Thyroid gland (tissue), 4 donors: ENCODE results near the gene STX16.

Source experiments
- POLR2A ChIP-seq, 2 donors: fragments of 450-650 bp; IDR thresholded peaks; one replicate each; pipeline ENCODE4 v1.6.1; 2017; ENCODE audit warnings: antibody characterized with exemption in 2 of 2, mild to moderate bottlenecking in 2 of 2, moderate library complexity in 1 of 2
- TF ChIP-seq, protein P1 (sequence below), 6 experiments: fragments of 200-600 bp in 3 of 6; fragments of 450-650 bp in 3 of 6; sonication (generic) in 3 of 6; IDR thresholded peaks; one replicate each; pipeline ENCODE4 v1.5.1; 2016 to 2019; ENCODE audit warnings: antibody characterized with exemption in 6 of 6, mild to moderate bottlenecking in 2 of 6, inconsistent platforms in 1 of 6, moderate library complexity in 1 of 6

DNA sequence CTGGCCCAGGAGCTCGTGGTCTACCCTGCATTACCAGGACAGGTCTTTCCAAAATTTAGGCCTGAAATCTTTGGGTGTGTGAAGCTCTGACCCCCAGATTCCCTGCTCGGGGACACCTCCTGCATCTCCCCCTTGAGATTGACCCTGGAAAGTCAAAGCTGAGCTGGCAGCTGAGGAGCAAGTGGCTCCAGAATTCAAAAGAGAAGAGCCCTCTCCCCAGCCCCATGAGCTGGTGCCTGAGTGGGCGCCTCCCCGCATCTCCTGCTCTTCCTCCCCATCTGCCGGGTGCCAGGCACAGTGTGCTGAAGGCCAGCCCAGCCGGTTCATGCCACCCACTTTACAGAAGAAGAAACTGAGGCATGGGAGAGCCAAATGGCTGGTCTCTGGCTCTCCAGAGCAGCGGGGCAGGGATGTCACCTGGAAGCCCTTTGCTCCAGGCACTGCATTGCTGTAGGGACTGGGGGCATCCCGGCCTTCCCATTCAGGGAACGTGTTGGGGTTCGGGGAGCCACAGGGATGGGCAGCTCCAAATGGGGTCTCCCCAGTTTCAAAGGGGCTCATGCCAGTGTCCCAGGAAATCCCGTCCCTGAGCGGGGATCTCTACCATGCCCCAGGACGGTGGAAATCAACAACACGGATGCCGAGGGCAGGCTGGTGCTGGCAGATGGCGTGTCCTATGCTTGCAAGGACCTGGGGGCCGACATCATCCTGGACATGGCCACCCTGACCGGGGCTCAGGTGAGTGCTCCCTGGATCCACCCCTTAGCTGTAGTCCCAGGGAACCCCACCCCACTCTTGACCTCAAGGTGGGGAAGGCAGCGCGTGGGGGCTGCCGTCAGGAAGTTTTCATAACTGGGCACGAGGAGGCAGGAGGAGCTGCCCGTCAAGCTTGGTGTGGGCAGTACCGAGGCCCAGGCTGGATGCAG lies 62.0 kb downstream of the STX16 start:
- TF ChIP-seq POLR2A (IDR thresholded peaks at IDR 0.05): no peak
- TF ChIP-seq, protein P1, sequence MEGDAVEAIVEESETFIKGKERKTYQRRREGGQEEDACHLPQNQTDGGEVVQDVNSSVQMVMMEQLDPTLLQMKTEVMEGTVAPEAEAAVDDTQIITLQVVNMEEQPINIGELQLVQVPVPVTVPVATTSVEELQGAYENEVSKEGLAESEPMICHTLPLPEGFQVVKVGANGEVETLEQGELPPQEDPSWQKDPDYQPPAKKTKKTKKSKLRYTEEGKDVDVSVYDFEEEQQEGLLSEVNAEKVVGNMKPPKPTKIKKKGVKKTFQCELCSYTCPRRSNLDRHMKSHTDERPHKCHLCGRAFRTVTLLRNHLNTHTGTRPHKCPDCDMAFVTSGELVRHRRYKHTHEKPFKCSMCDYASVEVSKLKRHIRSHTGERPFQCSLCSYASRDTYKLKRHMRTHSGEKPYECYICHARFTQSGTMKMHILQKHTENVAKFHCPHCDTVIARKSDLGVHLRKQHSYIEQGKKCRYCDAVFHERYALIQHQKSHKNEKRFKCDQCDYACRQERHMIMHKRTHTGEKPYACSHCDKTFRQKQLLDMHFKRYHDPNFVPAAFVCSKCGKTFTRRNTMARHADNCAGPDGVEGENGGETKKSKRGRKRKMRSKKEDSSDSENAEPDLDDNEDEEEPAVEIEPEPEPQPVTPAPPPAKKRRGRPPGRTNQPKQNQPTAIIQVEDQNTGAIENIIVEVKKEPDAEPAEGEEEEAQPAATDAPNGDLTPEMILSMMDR (IDR thresholded peaks at IDR 0.05): no peak
